GM18508 (cell line): ENCODE measurements around the gene MRPL3.

Experiments used
- ATAC-seq: cut with Tn5 transposase; IDR thresholded peaks from one replicate; pipeline ENCODE4 v1.9.1; 2021; ENCODE audit warnings: moderate number of reproducible peaks; ENCODE audit not compliant: insufficient read depth, unreplicated experiment

The MRPL3 gene

GRCh38 chr3:131421957-131422498 lies 80.7 kb downstream of the MRPL3 start:
- no peak for ATAC-seq

- ATAC-seq: no peak
Measured at GRCh38 chr3:131421301-131421700, 81.5 kb downstream of the MRPL3 start.

DNA sequence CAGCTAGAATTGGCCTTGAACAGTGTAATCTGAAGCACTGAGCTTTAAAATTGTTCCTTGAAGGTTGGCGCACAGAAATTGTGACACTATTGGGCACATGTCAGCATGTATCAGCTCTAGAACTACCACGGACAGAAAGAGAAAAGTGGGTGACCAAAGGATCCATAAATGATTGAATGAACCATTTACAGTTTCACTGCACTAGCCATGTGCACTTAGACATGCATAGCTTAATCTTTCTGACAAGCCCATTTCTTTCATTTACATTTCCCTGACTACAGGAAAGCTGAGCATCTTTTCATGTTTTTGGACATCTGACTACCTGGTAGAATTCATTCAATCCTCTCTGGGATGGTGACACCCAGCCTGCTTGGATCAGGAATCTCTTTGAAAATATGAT lies 85.0 kb downstream of the MRPL3 start:
- ATAC-seq: no peak
